B cell (primary cell): ENCODE results near the gene CAMKV. TPM values are rescaled to one million over a fixed set of nuclear protein-coding genes. Genes with fewer than 3 reads are reported as not detected.

Source experiments
- ATAC-seq: fragments of 200-7000 bp; cut with Tn5 transposase; one replicate; pipeline ENCODE4 v1.10.0; 2021; ENCODE audit warnings: low read depth, mild to moderate bottlenecking, moderate number of reproducible peaks, moderate library complexity
- CTCF ChIA-PET: fragments of 350-600 bp; sonication (Branson Sonifier 250); formaldehyde crosslinking; loops from one replicate; lab custom pipeline; 2021; ENCODE audit warnings: antibody characterized with exemption, inconsistent platforms; lab: Charles Lee
- POLR2A ChIA-PET: fragments of 350-600 bp; sonication (Branson Sonifier 250); formaldehyde crosslinking; loops from one replicate; lab custom pipeline; 2021; ENCODE audit warnings: antibody characterized with exemption; lab: Charles Lee
- DNase-seq: peaks from one replicate; pipeline ENCODE4 v3.0.0; 2013
- H2AFZ ChIP-seq: 2 replicates; pipeline ENCODE4 v1.6.1; 2012; ENCODE audit warnings: mild to moderate bottlenecking, low read depth, low read length; ENCODE audit not compliant: insufficient read depth, poor library complexity, severe bottlenecking
- H3K27ac ChIP-seq, 2 donors: 1 replicate in 1 of 2; 2 replicates in 1 of 2; pipeline ENCODE4 v1.5.1; 2012 to 2013; ENCODE audit warnings: low read length in 2 of 2, mild to moderate bottlenecking in 2 of 2, moderate library complexity in 1 of 2
- H3K27me3 ChIP-seq, 4 experiments: fragments of 200-600 bp in 1 of 4; sonication (generic) in 1 of 4; replicated peaks in 1 of 4; 1 replicate in 2 of 4; 2 replicates in 2 of 4; pipeline versions ENCODE4 v1.6.1 to v1.7.0; 2013 to 2016; ENCODE audit warnings: low read length in 3 of 4, mild to moderate bottlenecking in 2 of 4, mixed read lengths in 1 of 4, moderate library complexity in 1 of 4; ENCODE audit not compliant: insufficient read depth in 4 of 4, control insufficient read depth in 3 of 4; ENCODE audit errors: control extremely low read depth in 1 of 4
- H3K36me3 ChIP-seq, 2 experiments: replicated peaks in 1 of 2; 1 replicate in 1 of 2; 2 replicates in 1 of 2; pipeline versions ENCODE4 v1.6.1 to v1.7.1; 2013; ENCODE audit warnings: low read length in 1 of 2; ENCODE audit not compliant: insufficient read depth in 2 of 2, control insufficient read depth in 1 of 2; ENCODE audit errors: control extremely low read depth in 1 of 2, extremely low read depth in 1 of 2
- H3K4me1 ChIP-seq, 2 donors: fragments of 200-600 bp in 1 of 2; sonication (generic) in 1 of 2; 1 replicate in 1 of 2; 2 replicates in 1 of 2; pipeline versions ENCODE4 v1.5.1 to v1.6.1; 2013 to 2017; ENCODE audit warnings: low read length in 2 of 2; ENCODE audit not compliant: control insufficient read depth in 2 of 2, insufficient read depth in 2 of 2
- H3K4me2 ChIP-seq: replicated peaks from 2 replicates; pipeline ENCODE3; 2012; ENCODE audit warnings: mild to moderate bottlenecking, low read depth, low read length; ENCODE audit not compliant: poor library complexity, severe bottlenecking
- H3K4me3 ChIP-seq, 5 experiments: fragments of 200-600 bp in 1 of 5; sonication (generic) in 1 of 5; 1 replicate in 3 of 5; 2 replicates in 2 of 5; pipeline versions ENCODE4 v1.5.1 to v1.7.0; 2011 to 2016; ENCODE audit warnings: low read length in 4 of 5, mild to moderate bottlenecking in 4 of 5, low read depth in 2 of 5, control low read depth in 1 of 5, moderate library complexity in 1 of 5; ENCODE audit not compliant: insufficient read depth in 1 of 5; ENCODE audit errors: control extremely low read depth in 1 of 5, extremely low read depth in 1 of 5
- H3K79me2 ChIP-seq: fragments of 200-600 bp; sonication (generic); one replicate; pipeline ENCODE4 v1.6.0; 2016; ENCODE audit warnings: low read length; ENCODE audit not compliant: control insufficient read depth, insufficient read depth
- H3K9ac ChIP-seq: fragments of 200-600 bp; sonication (generic); 2 replicates; pipeline ENCODE4 v1.6.1; 2017; ENCODE audit warnings: mild to moderate bottlenecking, low read length, moderate library complexity
- H3K9me3 ChIP-seq, 3 donors: one replicate each; pipeline versions ENCODE4 v1.6.1 to v1.7.1; 2013; ENCODE audit warnings: low read length in 2 of 3; ENCODE audit not compliant: control insufficient read depth in 2 of 3, insufficient read depth in 1 of 3; ENCODE audit errors: control extremely low read depth in 1 of 3
- H4K20me1 ChIP-seq: 2 replicates; pipeline ENCODE4 v1.6.0; 2012; ENCODE audit warnings: mild to moderate bottlenecking, low read length; ENCODE audit not compliant: insufficient read depth, control insufficient read depth, poor library complexity, severe bottlenecking
- H3K27ac Mint-ChIP-seq: one replicate; pipeline ENCODE4 v1.8.0; 2021; ENCODE audit warnings: mixed read lengths
- H3K27me3 Mint-ChIP-seq: one replicate; pipeline ENCODE4 v1.8.0; 2021; ENCODE audit warnings: mixed read lengths
- H3K4me1 Mint-ChIP-seq: one replicate; pipeline ENCODE4 v1.8.0; 2021; ENCODE audit warnings: mixed read lengths
- H3K4me3 Mint-ChIP-seq: one replicate; pipeline ENCODE4 v1.8.0; 2021; ENCODE audit warnings: mixed read lengths
- H3K9me3 Mint-ChIP-seq: one replicate; pipeline ENCODE4 v1.8.0; 2022; ENCODE audit warnings: mixed read lengths; ENCODE audit not compliant: insufficient read depth
- EZH2 ChIP-seq: IDR thresholded peaks from 2 replicates; pipeline ENCODE4 v1.6.1; 2012; ENCODE audit warnings: borderline replicate concordance, low read depth, mild to moderate bottlenecking, moderate library complexity, low read length; ENCODE audit not compliant: insufficient read depth, poor library complexity, severe bottlenecking
- whole genome bisulfite sequencing: methylation state at CpG from one replicate; pipeline ENCODE4 v1.1.5; 2013; ENCODE audit warnings: missing lambda C conversion rate; ENCODE audit not compliant: insufficient coverage; 5-methylcytosine and 5-hydroxymethylcytosine counted together
- intact Hi-C: fragments of 100-400 bp; cut with micrococcal nuclease; formaldehyde crosslinking; loops from one replicate; pipeline ENCODE4 v1.10.0; 2022
- polyA plus RNA-seq: library from polyadenylated mRNA; depleted of rRNA; stranded (reverse); fragments of >200 nt; gene quantifications from 2 replicates; pipeline ENCODE4 v1.2.3, GENCODE V29; 2012
- total RNA-seq, 2 donors: library from RNA; stranded (reverse); fragments of 120-200 nt in 1 of 2; gene quantifications; 1 replicate in 1 of 2; 2 replicates in 1 of 2; pipeline versions ENCODE4 v1.2.3 to v1.2.4, GENCODE V29; 2013 to 2022
- TF ChIP-seq, protein P1 (sequence below): fragments of 200-600 bp; IDR thresholded peaks from one replicate; pipeline ENCODE4 v1.8.0; 2022; ENCODE audit warnings: antibody characterized with exemption, mild to moderate bottlenecking

CAMKV gene
- total and polyA plus RNA-seq, 2 donors (not counting 1 experiment from before 2014, with no cell fraction given) = not detected

GRCh38 chr3:49859576-49860305 is 10.0 kb downstream of the CAMKV start:
- no peak for TF ChIP-seq EZH2
- TF ChIP-seq, protein P1, sequence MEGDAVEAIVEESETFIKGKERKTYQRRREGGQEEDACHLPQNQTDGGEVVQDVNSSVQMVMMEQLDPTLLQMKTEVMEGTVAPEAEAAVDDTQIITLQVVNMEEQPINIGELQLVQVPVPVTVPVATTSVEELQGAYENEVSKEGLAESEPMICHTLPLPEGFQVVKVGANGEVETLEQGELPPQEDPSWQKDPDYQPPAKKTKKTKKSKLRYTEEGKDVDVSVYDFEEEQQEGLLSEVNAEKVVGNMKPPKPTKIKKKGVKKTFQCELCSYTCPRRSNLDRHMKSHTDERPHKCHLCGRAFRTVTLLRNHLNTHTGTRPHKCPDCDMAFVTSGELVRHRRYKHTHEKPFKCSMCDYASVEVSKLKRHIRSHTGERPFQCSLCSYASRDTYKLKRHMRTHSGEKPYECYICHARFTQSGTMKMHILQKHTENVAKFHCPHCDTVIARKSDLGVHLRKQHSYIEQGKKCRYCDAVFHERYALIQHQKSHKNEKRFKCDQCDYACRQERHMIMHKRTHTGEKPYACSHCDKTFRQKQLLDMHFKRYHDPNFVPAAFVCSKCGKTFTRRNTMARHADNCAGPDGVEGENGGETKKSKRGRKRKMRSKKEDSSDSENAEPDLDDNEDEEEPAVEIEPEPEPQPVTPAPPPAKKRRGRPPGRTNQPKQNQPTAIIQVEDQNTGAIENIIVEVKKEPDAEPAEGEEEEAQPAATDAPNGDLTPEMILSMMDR = no peak
- Mint-ChIP-seq H3K27ac (no peak overlapping the region), H3K27me3 (peaks cover 9% of the 10 kb centered on the region), H3K9me3 (no peaks in the 10 kb centered on the region), H3K4me3 (no peak overlapping the region), H3K4me1 (peaks cover 11% of the 10 kb centered on the region)
- 91% methylated on average over 11 of the region's 12 CpGs for WGBS
- no peak overlapping the region for H2AFZ ChIP-seq
- peaks cover 10 to 15% of the 10 kb centered on the region in 2 donors for H3K4me1 ChIP-seq
- ATAC-seq (no peak), DNase-seq (no peak)
- H3K4me3 ChIP-seq = no peak overlapping the region
- H3K4me2 ChIP-seq = no peak overlapping the region
- peaks cover 0 to 11% (median 0%) of the 10 kb centered on the region in 4 experiments for H3K27me3 ChIP-seq
- intact Hi-C loops = no loop called here
- ChIA-PET POLR2A (no interaction called here), CTCF (no interaction called here)
- H4K20me1 ChIP-seq = no peaks in the 10 kb centered on the region
- peaks cover 5% of the 10 kb centered on the region for H3K79me2 ChIP-seq
- H3K9me3 ChIP-seq = no peaks in the 10 kb centered on the region
- H3K27ac ChIP-seq = no peak overlapping the region
- no peaks in the 10 kb centered on the region for H3K36me3 ChIP-seq
- no peak overlapping the region for H3K9ac ChIP-seq
